ENCODE results near the gene IL33. TPM values are rescaled to one million over a fixed set of nuclear protein-coding genes. Genes with fewer than 3 reads are reported as not detected.

The IL33 gene
- total and polyA plus RNA-seq, 2 of the 8 experiments (the other 6 are each of a cell fraction or from before 2014, with no cell fraction given), result not detected

GRCh38 chr9:6247266-6247665, 31.7 kb downstream of the IL33 start:
- H3K14ac ChIP-seq (ENCODE audit: insufficient read length), result no peak overlapping the region
- no peak overlapping the region for H3K56ac ChIP-seq (replicated peaks; ENCODE audit: insufficient read length, low read depth, low read length)
- no peak overlapping the region for H4K5ac ChIP-seq (ENCODE audit: insufficient read length, low read depth, low read length)
- no peak overlapping the region for H3K27ac ChIP-seq (ENCODE audit: low read depth, low read length)
- no peaks in the 10 kb centered on the region for H3K4me1 ChIP-seq (replicated peaks in 1 of 4; ENCODE audit: control insufficient read depth in 3 of 4, insufficient read depth in 4 of 4, low read length in 3 of 4)
- 75% methylated on average over 4 of the region's 4 CpGs; no CpG with 5 or more reads in 1 of the 2 experiments for WGBS, 2 experiments (ENCODE audit: extremely low coverage in 1 of 2, insufficient coverage in 1 of 2, insufficient read length in 1 of 2, insufficient replicate concordance in 2 of 2, low coverage in 1 of 2, low lambda C conversion rate in 2 of 2, missing lambda C conversion rate in 1 of 2)
- H3K18ac ChIP-seq (ENCODE audit: extremely low read depth, low read length), result no peak overlapping the region
- no peak overlapping the region for H2BK12ac ChIP-seq (ENCODE audit: low read depth, low read length)
- H3K23ac ChIP-seq (ENCODE audit: insufficient read length), result no peak overlapping the region
- H3K23me2 ChIP-seq (ENCODE audit: low read depth, low read length), result no peaks in the 10 kb centered on the region
- no peak overlapping the region for H2BK15ac ChIP-seq (ENCODE audit: low read length)
- no peak overlapping the region for H2AK5ac ChIP-seq (ENCODE audit: low read depth, low read length)
- DNase-seq (ENCODE audit: low read depth in 1 of 2, low spot score in 2 of 2) (no peak), FAIRE-seq (no peak)
- CTCF ChIA-PET (ENCODE audit: partially characterized antibody), result no interaction called here
- no peak overlapping the region for H3K4me2 ChIP-seq (ENCODE audit: insufficient read depth in 1 of 2, low read depth in 2 of 2, low read length in 2 of 2)
- H3K36me3 ChIP-seq (ENCODE audit: control insufficient read depth in 2 of 4, insufficient read depth in 4 of 4, low read length in 3 of 4), result no peaks in the 10 kb centered on the region
- no peak overlapping the region for H3K4me3 ChIP-seq (ENCODE audit: extremely low read depth in 1 of 4, insufficient read depth in 2 of 4, low read depth in 3 of 4, low read length in 4 of 4)
- no peak for TF ChIP-seq RNF2 (IDR thresholded peaks at IDR 0.05; ENCODE audit: borderline replicate concordance, low read depth, low read length, missing control alignments, poor library complexity, severe bottlenecking)
- no peak for TF ChIP-seq EZH2 (IDR thresholded peaks at IDR 0.05; ENCODE audit: low read depth, low read length, severe bottlenecking)
- TF ChIP-seq SP4 (IDR thresholded peaks at IDR 0.05; ENCODE audit: low read length), result no peak
- no peak for TF ChIP-seq SRF (IDR thresholded peaks at IDR 0.05; ENCODE audit: low read depth, low read length)
- no peak for TF ChIP-seq CHD1 (IDR thresholded peaks at IDR 0.05; ENCODE audit: low read depth, low read length)
- TF ChIP-seq RXRA (IDR thresholded peaks at IDR 0.05; ENCODE audit: insufficient read depth, low read depth, low read length), result no peak
- TF ChIP-seq TBP (IDR thresholded peaks at IDR 0.05; ENCODE audit: low read depth, low read length), result no peak
- TF ChIP-seq SUZ12 (IDR thresholded peaks at IDR 0.05; ENCODE audit: low read length), result no peak
- no peak for TF ChIP-seq SIX5 (IDR thresholded peaks at IDR 0.05; ENCODE audit: low read depth, low read length)
- TF ChIP-seq KDM5A (IDR thresholded peaks at IDR 0.05; ENCODE audit: low read length), result no peak
- no peak for TF ChIP-seq TEAD4 (IDR thresholded peaks at IDR 0.05; ENCODE audit: low read depth, low read length)
- no peaks in the 10 kb centered on the region for H3K9me3 ChIP-seq (ENCODE audit: insufficient read depth in 2 of 2, low read depth in 1 of 2, low read length in 1 of 2)
- no peak overlapping the region for H2BK5ac ChIP-seq (ENCODE audit: low read depth, low read length)
- H3K79me2 ChIP-seq (ENCODE audit: control insufficient read depth in 1 of 2, insufficient read depth in 2 of 2, low read length in 2 of 2), result no peaks in the 10 kb centered on the region
- no peaks in the 10 kb centered on the region for H4K20me1 ChIP-seq (replicated peaks in 1 of 2; ENCODE audit: control insufficient read depth in 1 of 2, insufficient read depth in 2 of 2, low read length in 2 of 2)
- H2AFZ ChIP-seq (ENCODE audit: low read length), result no peak overlapping the region
- no peak overlapping the region for H3K9ac ChIP-seq (replicated peaks in 1 of 4; ENCODE audit: extremely low read depth in 1 of 4, low read depth in 3 of 4, low read length in 3 of 4)
- no peaks in the 10 kb centered on the region; a peak in 1 of 7 replicates for H3K27me3 ChIP-seq (replicated peaks in 1 of 4; ENCODE audit: control insufficient read depth in 3 of 4, extremely low read depth in 1 of 4, insufficient read depth in 3 of 4, low read length in 3 of 4)
- no peak overlapping the region for H4K91ac ChIP-seq (replicated peaks; ENCODE audit: insufficient read length, low read length)
- POLR2A ChIA-PET (ENCODE audit: partially characterized antibody), result no interaction called here
- H2BK120ac ChIP-seq (replicated peaks; ENCODE audit: low read depth, low read length), result no peak overlapping the region
- H4K8ac ChIP-seq (ENCODE audit: extremely low read depth, insufficient read depth, low read length), result no peak overlapping the region
- H3K79me1 ChIP-seq (ENCODE audit: low read depth, low read length), result no peaks in the 10 kb centered on the region
- H3K4ac ChIP-seq (replicated peaks; ENCODE audit: insufficient read length, low read depth, low read length), result no peak overlapping the region
- H2BK20ac ChIP-seq (ENCODE audit: low read length), result no peak overlapping the region
